Measurements from ENCODE around the gene C3orf22.

Gene C3orf22

DNA sequence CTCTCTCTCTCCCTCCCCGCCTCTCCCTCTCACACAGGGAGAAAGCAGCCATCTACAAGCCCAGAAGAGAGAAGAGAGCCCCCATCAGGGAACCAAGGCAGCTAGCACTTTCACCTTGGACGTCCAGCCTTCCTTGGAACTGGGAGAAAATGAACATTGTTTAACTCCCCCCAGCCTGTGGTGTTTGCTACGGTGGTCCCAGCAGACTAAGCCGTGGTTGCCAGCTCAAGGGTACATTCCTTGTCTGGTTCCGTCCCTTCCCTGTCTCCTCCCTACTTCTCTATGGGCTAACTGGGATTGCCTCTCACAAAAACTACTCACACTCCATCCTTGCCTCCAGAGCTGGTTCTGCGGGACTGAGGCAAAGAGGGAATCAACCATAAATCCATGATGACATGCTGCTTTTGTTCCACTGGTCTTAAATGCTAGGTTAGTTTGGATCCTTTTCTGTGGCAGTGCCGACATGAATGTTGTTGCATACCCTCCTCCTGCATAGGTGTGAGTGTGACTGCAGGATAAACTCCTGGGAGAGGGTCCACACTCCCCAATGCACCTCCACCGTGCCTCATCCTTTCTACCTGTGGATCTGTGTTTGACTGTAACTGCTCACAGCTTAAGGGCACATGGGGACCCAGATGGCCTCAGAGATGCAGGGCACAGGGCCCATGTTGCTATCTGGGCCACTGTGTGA, 12.0 kb downstream of the C3orf22 start:
- H3K4me3 ChIP-seq (ENCODE audit: low read depth, low read length) = no peak overlapping the region
- TF ChIP-seq, protein P1, sequence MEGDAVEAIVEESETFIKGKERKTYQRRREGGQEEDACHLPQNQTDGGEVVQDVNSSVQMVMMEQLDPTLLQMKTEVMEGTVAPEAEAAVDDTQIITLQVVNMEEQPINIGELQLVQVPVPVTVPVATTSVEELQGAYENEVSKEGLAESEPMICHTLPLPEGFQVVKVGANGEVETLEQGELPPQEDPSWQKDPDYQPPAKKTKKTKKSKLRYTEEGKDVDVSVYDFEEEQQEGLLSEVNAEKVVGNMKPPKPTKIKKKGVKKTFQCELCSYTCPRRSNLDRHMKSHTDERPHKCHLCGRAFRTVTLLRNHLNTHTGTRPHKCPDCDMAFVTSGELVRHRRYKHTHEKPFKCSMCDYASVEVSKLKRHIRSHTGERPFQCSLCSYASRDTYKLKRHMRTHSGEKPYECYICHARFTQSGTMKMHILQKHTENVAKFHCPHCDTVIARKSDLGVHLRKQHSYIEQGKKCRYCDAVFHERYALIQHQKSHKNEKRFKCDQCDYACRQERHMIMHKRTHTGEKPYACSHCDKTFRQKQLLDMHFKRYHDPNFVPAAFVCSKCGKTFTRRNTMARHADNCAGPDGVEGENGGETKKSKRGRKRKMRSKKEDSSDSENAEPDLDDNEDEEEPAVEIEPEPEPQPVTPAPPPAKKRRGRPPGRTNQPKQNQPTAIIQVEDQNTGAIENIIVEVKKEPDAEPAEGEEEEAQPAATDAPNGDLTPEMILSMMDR (IDR thresholded peaks at IDR 0.05; ENCODE audit: low read depth, low read length) = no peak

DNA sequence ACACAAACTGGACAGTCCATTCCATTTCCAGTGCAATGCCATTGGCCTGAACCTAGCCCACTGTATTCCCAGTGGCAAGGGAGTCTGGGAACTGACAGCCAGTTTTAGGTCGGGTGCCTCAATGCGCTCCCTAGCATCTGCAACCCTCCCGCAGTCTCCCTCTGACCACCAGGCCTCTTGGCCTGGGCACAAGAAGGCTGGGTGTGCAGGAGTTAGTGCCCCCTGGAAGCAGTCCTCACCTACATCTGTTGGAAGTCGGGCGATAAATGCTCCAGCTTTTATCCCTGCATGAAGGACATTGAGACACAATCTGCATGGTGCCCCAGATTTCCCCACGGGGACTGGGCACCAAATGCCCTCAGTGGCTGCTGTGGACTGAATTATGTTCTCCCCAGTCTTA, 12.7 kb downstream of the C3orf22 start:
- TF ChIP-seq, protein P1 (IDR thresholded peaks at IDR 0.05; ENCODE audit: low read depth, low read length) = no peak
- H3K4me3 ChIP-seq (ENCODE audit: low read depth, low read length) = no peak overlapping the region

DNA sequence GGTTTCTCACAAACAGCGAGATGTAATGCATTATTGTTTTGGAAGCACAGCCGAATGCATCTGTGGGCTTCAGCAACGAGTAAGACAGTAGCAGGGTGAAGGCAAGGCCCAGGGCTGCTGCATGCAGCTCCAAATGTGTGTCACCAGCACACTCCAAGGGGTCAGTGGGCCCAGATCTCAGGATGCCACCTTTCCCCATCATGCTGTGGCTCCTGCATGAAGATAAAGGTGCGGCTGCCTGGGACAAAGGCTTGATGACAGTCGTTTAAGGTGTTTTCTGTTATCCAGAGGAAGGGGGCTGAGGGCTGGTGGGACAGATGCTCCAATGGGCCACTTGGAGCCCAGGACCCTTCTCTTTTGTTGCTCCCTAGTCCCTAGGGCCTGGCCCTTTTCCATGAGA, 13.2 kb downstream of the C3orf22 start:
- TF ChIP-seq, protein P1 (IDR thresholded peaks at IDR 0.05; ENCODE audit: low read depth, low read length) = no peak
- no peak overlapping the region for H3K4me3 ChIP-seq (ENCODE audit: low read depth, low read length)

DNA sequence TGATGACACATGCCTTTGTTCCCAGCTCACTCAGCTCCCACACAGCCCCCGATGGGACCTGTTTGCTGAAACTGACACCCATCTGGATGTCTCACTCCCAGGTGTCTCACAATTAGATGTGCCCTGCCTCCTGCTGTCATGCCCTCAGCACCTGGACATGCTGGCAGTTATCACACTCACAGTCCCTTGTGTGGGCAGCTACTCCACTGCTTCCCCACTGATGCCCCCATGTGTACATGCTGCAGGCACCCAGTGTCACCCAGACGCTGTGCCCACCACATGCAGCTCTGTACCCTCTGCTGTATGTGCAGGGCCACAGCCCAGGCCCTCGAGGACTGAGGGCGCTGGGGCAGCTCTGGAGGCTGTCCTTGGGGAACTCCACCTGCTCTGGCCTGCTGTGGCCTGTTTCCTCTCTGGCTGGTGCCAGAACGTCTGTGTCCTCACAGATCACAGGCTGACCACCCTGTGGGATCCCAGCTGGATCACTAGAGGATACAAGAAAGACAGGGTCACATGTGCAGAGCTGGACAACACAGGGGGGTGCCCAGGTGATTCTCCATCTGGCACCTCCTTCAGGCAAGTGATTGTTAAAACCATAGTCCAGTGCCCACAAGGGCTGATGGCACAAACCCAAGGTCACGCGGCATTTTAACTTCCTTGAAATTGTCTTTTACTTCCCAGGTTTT, 14.0 kb downstream of the C3orf22 start:
- TF ChIP-seq, protein P1 (IDR thresholded peaks at IDR 0.05; ENCODE audit: low read depth, low read length) = no peak
- H3K4me3 ChIP-seq (ENCODE audit: low read depth, low read length) = no peak overlapping the region

DNA sequence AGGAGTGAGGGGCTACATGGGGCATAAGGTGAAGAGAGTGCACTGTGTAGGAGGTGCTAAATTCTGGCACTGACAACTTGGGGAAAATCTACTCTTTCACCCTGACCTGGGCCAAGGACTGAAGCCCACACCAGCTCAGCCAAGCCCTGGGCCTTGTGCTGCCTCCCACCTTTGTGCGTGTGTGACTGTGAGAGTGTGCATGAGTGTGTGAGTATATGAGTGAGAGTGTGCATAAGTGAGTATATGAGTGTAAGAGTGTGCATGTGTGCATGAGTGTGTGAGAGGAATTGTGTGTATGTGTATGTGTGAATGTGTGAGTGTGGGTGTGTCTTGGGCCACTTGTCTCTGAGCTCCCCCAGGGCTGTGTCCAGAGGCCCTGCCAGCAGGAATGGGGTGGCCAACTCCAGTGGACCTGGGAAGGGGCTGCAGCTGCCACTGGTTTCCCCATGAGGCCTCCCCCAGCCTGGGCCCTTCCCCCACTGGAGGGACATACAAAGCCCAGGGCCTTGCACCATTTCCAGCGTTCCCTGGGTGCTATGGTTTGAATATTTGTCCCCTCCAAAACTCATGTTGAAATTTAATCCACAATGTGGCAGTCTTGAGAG, 15.2 kb downstream of the C3orf22 start:
- TF ChIP-seq, protein P1 (IDR thresholded peaks at IDR 0.05; ENCODE audit: low read depth, low read length) = no peak
- H3K4me3 ChIP-seq (ENCODE audit: low read depth, low read length) = no peak overlapping the region

DNA sequence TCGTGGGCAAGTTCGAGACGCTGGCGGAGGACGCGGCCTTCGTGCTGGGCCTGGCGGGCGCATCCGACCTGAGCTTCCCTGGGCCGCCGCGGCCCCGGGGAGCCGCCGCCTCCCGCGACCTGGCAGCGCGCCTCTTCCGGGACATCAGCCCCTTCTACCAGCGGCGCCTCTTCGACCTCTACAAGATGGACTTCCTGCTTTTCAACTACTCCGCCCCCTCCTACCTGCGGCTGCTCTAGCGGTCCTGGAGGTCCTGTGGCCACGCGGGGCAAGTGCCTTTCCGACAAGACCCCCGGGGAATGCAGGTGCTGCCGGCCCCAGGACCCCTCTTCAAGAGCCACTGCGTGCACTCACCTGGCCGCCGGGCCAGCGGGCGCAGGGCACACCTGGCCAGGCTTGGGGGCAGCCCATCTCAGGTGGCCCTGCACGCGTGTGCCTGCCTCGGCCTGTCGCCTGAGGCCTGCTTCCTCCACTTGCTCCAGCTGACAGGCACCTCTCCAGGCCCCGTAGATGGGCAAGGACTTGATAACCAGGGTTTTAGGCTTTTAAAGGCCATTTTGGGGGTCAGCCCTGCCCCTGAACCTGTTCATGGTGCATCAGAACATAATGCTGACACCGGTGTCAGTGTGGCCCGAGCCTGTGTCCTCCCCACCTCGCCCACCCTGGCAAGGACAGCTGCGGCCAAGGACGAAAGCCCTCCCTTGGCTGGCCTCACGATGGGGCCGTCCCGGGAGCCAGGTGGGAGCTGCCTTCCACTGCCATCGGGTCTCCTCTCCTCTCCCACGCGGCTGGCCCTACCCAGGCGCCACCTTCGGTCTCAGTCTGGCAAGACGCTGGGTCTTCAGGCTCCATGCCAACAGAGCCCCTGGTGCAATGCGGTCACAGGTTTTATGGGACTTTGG, 16.1 kb downstream of the C3orf22 start:
- TF ChIP-seq, protein P1 (IDR thresholded peaks at IDR 0.05; ENCODE audit: low read depth, low read length) = no peak
- H3K4me3 ChIP-seq (ENCODE audit: low read depth, low read length) = no peak overlapping the region
